Stimulated activated CD8-positive, alpha-beta memory T cell treated with anti-CD3 and anti-CD28 coated beads, Interleukin-7, amount 100 ng/mL, for 24 hours (primary cell): ENCODE data around the gene ZCCHC4.

Experiments
- DNase-seq: peaks from one replicate; pipeline ENCODE4 v3.0.0-alpha.2; 2020; ENCODE audit warnings: low read depth

The ZCCHC4 gene

DNA sequence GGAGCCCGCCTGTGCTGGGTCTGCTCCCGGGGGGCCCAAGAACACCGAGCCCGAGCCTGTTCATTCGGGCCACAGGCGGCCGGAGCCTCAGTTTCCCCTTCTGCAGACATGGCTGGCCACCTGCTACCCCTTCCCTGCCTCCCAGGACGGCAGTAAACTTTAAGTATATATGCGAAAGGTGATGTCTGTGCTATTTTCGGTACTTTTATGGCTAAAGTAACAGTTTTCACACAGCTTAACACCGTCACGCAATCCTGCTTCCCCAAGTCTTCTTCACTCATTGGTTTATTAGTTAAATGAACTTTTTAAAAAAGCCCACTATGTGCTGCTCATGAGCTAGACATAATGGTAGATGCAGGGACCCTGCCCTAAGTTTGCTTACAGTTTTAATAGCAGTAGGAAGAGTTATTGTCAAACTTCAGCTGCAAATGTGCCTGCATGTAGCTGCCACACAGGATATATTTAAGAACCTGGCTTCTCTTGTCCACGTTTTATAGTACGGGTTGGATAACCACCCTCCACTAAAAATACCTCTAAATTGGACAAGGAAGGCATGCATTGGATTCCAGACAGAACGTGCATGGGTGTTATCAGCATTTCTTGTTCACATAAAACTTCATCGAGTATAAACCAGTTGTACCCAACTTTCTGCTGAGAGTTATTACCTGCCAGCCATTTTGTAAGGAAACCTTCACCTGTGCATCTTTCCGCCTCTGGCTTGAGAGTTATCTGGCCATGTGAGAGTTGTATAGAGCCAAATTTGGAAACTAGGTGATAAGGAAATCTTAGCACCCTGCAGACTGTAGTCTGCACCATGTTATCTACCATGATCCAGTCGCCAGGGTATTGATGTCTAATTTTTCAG, 65.2 kb downstream of the ZCCHC4 start:
- no peak for DNase-seq

DNA sequence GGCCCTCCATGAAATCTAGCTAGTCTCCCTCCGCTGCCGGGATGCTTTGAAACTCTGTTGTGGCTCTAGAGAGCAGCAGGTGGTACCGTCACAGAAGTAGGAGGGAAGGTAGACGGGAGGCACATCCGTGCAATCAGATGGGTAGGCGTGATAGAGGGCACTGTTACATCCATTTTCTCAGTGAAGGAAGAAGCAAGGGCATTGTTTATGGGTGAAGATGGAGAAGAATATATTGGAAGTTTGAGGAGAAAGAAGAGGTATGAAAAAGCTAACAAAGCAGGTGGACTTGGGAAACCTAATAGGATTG, 65.8 kb downstream of the ZCCHC4 start:
- DNase-seq: no peak

- DNase-seq: no peak
These were observed 67.0 kb downstream of the ZCCHC4 start for GRCh38 chr4:25379591-25379990.

DNA sequence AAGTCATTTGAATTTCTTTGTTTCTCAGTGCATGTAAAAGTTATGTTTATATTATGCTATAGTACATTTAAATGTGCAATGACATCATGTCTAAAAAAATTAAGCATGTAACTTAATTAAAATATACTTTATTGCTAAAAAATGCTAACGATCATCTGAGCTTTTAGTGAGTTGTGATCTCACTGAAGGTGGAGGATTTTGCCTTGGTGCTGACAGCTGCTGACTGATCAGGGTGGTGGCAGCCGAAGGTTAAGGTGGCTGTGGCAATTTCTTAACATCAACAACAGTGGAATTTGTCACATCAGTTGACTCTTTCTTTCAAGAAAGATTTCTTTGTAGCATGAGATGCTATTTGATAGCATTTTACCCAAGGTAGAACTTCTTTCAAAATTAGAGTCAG, 71.1 kb downstream of the ZCCHC4 start:
- no peak for DNase-seq

- no peak for DNase-seq
These were observed 74.4 kb downstream of the ZCCHC4 start for GRCh38 chr4:25386926-25387325.

- DNase-seq: no peak
These were observed 84.7 kb downstream of the ZCCHC4 start for GRCh38 chr4:25397305-25397704.

GRCh38 chr4:25399510-25399909, 86.9 kb downstream of the ZCCHC4 start:
- DNase-seq: no peak

DNA sequence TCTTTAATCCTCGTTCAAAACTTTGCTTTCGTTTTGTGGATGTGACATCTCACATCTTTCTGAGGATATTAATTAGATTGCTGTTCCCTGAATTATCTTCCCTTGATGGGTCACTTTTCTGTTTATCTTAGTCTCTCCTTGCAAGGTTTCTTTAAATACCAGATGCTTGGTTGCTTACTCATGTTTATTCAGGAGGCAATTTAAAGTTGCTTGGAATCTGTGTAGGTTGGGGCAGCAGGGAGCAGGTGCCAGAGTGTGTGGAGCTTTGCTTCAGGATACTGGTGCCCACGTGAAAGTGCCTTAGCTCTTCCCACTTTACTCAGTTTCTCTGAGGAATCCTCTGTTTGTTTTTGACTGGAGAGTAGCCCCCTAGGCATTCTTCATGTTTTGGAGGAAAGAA, 88.5 kb downstream of the ZCCHC4 start:
- DNase-seq: no peak

DNA sequence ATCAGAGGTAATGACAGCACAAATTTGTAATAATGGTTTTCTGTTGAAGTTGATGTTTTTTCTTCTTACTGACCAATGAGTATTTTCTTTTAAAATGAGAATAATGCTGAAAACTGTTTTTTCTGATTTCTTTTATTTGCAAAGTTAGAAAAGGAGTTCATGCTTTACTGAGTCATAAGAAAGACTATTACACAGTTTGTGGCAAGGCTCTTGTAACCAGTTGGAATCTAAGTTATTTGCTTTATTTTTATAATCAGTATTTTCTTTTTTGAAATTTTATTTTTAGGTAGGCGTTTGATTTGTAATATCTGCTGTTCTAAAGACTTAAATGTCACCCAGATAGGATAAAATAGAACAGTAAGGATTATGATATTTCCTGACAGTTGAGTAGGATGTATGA, 89.9 kb downstream of the ZCCHC4 start:
- DNase-seq: no peak

DNA sequence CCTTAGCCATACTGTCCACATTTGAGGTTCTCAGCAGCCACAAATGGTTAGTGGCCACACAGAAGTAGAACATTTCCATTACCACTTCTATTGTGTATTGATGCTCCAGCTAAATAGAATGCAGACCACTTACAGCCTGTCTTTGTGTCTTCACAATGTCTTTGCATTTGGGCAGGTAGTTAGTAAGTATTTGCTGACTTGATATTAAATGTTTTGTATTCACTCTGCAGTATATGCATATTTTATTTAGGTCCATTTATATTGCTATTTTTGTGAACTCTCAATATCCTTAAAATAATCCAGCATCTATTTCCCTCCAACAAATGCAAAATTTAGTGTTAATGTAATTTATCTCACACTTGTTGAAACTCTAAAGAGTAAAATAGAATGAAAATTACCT, 91.1 kb downstream of the ZCCHC4 start:
- DNase-seq: no peak

- DNase-seq: no peak
These were observed 92.9 kb downstream of the ZCCHC4 start for GRCh38 chr4:25405453-25405852.

DNA sequence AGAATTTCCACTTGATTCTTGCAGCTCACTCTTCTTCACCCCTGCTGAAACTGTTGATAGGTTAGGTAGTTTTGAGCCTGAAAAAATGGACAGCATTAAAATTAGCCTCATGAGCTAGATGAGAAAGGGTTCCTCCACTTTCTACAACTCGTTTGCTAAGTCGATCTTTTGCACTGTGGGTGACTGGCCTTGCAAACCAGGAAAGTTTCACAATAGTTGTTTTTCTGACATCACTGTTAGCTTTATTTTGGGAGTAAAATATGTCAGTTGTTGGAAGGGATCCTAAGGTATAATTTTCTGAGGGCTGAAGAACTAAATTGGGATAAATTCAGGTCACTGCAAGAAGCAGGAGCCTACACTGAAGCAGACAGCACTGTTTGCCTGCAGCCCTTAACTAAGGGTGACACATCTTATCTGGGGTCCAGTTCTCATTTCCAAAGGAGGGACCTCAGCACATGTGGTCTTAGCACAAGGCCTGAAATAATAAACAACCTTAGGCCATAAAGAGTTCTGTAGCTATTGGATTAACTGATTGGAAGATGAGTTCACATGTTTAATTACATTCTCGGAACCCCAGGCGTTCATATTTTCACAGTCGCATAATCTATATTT, 93.6 kb downstream of the ZCCHC4 start:
- DNase-seq: no peak

DNA sequence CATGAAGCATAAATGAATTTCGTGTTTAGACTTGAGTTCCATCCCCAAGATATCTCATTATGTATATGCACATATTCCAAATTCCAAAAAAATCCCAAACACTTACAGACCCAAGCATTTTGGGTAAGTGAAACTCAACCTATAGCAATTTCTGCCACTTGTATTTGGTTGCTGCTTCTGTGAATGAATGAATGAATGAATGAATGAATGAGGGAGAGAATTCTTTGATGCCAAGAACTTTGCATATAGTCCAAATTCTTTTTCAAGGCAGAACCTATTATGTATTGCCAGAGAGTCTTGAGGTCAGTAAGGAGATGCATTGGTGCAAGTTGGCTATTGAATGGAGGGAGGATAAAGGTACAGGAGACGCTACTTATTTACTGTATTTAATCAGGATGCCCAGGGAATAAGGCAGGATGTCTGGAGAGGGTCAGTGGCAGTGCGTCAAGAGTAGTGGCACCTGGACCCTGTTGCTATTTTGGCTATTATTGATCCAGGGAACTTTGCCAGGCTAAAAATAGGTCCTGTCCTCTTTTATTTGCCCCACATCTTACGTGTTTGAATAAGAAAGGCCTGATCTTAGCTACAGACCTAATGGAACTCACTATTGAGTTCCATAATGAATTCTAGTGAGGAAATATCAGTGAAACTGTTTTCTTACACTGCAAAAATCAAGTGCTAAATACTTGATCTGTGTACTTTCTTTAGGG, 98.4 kb downstream of the ZCCHC4 start:
- DNase-seq: no peak

GRCh38 chr4:25413261-25413660, 100.7 kb downstream of the ZCCHC4 start:
- no peak for DNase-seq

GRCh38 chr4:25417014-25417413, 104.4 kb downstream of the ZCCHC4 start:
- DNase-seq: no peak
